Sigmoid colon (tissue), 7 donors: ENCODE data around the gene OR52A5. TPM values are rescaled to one million over a fixed set of nuclear protein-coding genes. Genes with fewer than 3 reads are reported as not detected.

Experiments
- DNase-seq: peaks from one replicate; pipeline ENCODE4 v3.0.0-alpha.2; 2019
- H3K27ac ChIP-seq, 4 donors: fragments of 200-600 bp; sonication (generic); one replicate each; pipeline ENCODE4 v1.5.1; 2016 to 2019; ENCODE audit warnings: mild to moderate bottlenecking in 1 of 4
- H3K27me3 ChIP-seq, 3 donors: fragments of 200-600 bp; sonication (generic); one replicate each; pipeline ENCODE4 v1.5.1; 2019; ENCODE audit warnings: mild to moderate bottlenecking in 1 of 3
- H3K36me3 ChIP-seq, 4 donors: fragments of 200-600 bp; sonication (generic); one replicate each; pipeline ENCODE4 v1.5.1; 2016 to 2019
- H3K4me1 ChIP-seq, 4 donors: fragments of 200-600 bp; sonication (generic); one replicate each; pipeline ENCODE4 v1.5.1; 2017 to 2019
- H3K4me3 ChIP-seq, 4 donors: fragments of 200-600 bp; sonication (generic); one replicate each; pipeline ENCODE4 v1.5.1; 2017 to 2019; ENCODE audit warnings: mild to moderate bottlenecking in 2 of 4, moderate library complexity in 1 of 4
- H3K9me3 ChIP-seq, 4 donors: fragments of 200-600 bp in 3 of 4; sonication (generic) in 3 of 4; one replicate each; pipeline versions ENCODE4 v1.5.1 to v1.6.1; 2013 to 2019
- EP300 ChIP-seq, 4 donors: sonication (generic); formaldehyde crosslinking; IDR thresholded peaks; one replicate each; pipeline ENCODE4 v1.6.1; 2017; ENCODE audit warnings: antibody characterized with exemption in 4 of 4
- POLR2A ChIP-seq, 2 donors: fragments of 450-650 bp; IDR thresholded peaks; one replicate each; pipeline ENCODE4 v1.6.1; 2016; ENCODE audit warnings: antibody characterized with exemption in 2 of 2, mild to moderate bottlenecking in 2 of 2, moderate library complexity in 2 of 2
- POLR2AphosphoS5 ChIP-seq, 4 donors: sonication (generic); formaldehyde crosslinking; IDR thresholded peaks; one replicate each; pipeline ENCODE4 v1.6.1; 2017; ENCODE audit warnings: antibody characterized with exemption in 4 of 4
- WGBS, 2 donors: extraction: QIAGEN DNeasy Blood & Tissue Kit; methylation state at CpG; one replicate each; pipeline ENCODE4 v1.1.7; 2013; 5-methylcytosine and 5-hydroxymethylcytosine counted together
- intact Hi-C: fragments of 100-400 bp; cut with DNase I; formaldehyde crosslinking; loops from one replicate; pipeline ENCODE4 v1.15.1; 2023
- polyA plus RNA-seq, 3 donors: library from polyadenylated mRNA; stranded (reverse); fragments of 200-250 nt; gene quantifications; one replicate each; pipeline ENCODE4 v1.2.3, GENCODE V29; 2013
- total RNA-seq, 4 donors: library from RNA; depleted of rRNA; stranded (reverse); fragments of >200 nt; gene quantifications; one replicate each; pipeline ENCODE4 v1.1.0, GENCODE V29; 2016
- TF ChIP-seq, protein P1 (sequence below), 4 experiments: fragments of 450-650 bp in 3 of 4; fragments of 200-600 bp in 1 of 4; IDR thresholded peaks; one replicate each; pipeline ENCODE4 v1.5.1; 2016 to 2019; ENCODE audit warnings: antibody characterized with exemption in 4 of 4, mild to moderate bottlenecking in 3 of 4, moderate library complexity in 2 of 4
- donor health status: healthy with polysubstance abuse.
- donor health status: Bipolar disorder and iron deficiency.
- donor health status: healthy.

OR52A5 gene
- total and polyA plus RNA-seq, 7 donors, result not detected

DNA sequence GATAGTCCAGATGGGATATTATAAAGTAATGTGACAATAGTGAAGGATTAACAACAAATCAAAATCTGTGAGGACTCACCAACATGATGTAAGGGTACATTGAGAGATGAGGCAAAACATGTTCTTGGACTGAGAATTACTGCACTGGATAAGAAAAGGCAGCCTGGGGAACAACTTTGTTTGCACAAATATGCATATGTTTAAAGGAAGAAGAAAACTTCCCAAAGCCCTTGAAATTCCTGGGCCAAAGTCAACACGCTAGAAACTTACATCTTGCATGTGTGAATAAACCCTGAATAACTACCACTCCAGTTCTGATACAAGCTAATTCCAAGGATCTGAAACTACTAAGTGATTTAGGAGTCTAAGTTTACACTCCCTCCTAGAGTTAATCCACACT lies 1.1 kb downstream of the OR52A5 start:
- no peaks in the 10 kb centered on the region for H3K9me3 ChIP-seq
- H3K27ac ChIP-seq, result no peak overlapping the region
- H3K36me3 ChIP-seq, result no peaks in the 10 kb centered on the region
- WGBS, 2 donors, result 66 to 67% methylated on average over 1 of the region's 1 CpG
- TF ChIP-seq EP300 (IDR thresholded peaks at IDR 0.05) (no peak), POLR2AphosphoS5 (IDR thresholded peaks at IDR 0.05) (no peak), POLR2A (IDR thresholded peaks at IDR 0.05) (no peak)
- TF ChIP-seq, protein P1, sequence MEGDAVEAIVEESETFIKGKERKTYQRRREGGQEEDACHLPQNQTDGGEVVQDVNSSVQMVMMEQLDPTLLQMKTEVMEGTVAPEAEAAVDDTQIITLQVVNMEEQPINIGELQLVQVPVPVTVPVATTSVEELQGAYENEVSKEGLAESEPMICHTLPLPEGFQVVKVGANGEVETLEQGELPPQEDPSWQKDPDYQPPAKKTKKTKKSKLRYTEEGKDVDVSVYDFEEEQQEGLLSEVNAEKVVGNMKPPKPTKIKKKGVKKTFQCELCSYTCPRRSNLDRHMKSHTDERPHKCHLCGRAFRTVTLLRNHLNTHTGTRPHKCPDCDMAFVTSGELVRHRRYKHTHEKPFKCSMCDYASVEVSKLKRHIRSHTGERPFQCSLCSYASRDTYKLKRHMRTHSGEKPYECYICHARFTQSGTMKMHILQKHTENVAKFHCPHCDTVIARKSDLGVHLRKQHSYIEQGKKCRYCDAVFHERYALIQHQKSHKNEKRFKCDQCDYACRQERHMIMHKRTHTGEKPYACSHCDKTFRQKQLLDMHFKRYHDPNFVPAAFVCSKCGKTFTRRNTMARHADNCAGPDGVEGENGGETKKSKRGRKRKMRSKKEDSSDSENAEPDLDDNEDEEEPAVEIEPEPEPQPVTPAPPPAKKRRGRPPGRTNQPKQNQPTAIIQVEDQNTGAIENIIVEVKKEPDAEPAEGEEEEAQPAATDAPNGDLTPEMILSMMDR (IDR thresholded peaks at IDR 0.05), result no peak
- intact Hi-C loops, result no loop called here
- DNase-seq, result no peak
- no peak overlapping the region for H3K4me3 ChIP-seq
- H3K4me1 ChIP-seq, result no peaks in the 10 kb centered on the region
- no peaks in the 10 kb centered on the region for H3K27me3 ChIP-seq

DNA sequence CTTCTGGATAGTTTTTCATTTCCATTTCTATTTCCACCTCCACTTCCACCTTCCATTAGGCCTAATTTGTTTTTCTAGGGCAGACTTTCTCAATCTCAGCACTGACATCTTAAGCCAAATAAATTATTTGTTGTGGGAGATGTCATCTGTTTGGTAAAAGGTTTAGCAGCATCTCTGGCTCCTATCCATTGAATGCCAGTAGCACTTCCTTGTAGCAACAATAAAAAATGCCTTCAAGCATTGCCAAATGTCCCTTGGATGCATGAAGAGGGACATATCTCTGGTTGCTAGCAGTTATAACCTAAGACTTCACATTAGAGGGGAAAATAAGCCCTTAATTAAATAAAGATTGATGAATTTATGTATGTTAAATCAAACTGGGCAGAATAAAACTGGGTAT lies 1.9 kb downstream of the OR52A5 start:
- TF ChIP-seq POLR2A (IDR thresholded peaks at IDR 0.05) (no peak), EP300 (IDR thresholded peaks at IDR 0.05) (no peak), POLR2AphosphoS5 (IDR thresholded peaks at IDR 0.05) (no peak)
- TF ChIP-seq, protein P1 (IDR thresholded peaks at IDR 0.05), result no peak
- H3K4me1 ChIP-seq, result no peaks in the 10 kb centered on the region
- no peaks in the 10 kb centered on the region for H3K36me3 ChIP-seq
- H3K27ac ChIP-seq, result no peak overlapping the region
- DNase-seq, result no peak
- no peak overlapping the region for H3K4me3 ChIP-seq
- no peaks in the 10 kb centered on the region for H3K27me3 ChIP-seq
- H3K9me3 ChIP-seq, result no peaks in the 10 kb centered on the region
- intact Hi-C loops, result no loop called here

DNA sequence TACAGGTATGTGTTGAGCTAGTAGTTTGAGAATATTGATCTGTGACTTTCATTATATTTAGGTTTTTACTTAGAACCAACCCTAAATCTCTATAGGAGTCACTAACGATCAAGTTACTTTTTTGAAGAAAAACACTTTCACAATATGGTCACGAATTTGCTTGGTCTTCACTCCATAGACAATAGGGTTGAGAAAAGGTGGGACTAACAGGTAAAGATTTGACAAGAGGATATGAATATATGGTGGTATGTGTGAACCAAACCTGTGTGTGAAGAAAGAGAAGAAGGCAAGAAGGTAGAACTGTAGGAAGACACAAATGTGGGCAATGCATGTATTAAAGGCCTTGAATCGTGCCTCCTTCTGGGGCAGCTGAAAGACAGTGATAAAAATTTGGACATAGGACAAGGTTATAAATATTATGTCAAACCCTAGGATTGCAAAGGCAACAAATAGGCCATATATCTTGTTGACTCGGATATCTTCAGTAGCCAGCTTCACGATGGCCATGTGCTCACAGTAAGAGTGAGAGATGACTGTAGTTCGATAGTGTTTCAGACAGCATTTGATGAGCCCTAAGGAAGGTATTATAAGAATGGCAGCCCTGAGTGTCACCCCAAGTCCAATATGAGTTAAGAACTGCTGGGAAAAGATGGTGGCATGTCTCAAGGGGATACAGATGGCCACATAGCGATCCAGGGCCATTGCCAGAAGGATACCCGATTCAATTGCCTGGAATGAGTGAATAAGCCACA lies 6.4 kb downstream of the OR52A5 start:
- 81 to 87% methylated on average over 8 of the region's 8 CpGs for WGBS, 2 donors
- H3K4me1 ChIP-seq, result no peaks in the 10 kb centered on the region
- H3K9me3 ChIP-seq, result no peaks in the 10 kb centered on the region
- TF ChIP-seq POLR2AphosphoS5 (IDR thresholded peaks at IDR 0.05), result no peak
- TF ChIP-seq, protein P1 (IDR thresholded peaks at IDR 0.05), result no peak
- no peak for TF ChIP-seq POLR2A (IDR thresholded peaks at IDR 0.05)
- TF ChIP-seq EP300 (IDR thresholded peaks at IDR 0.05), result no peak
- intact Hi-C loops, result no loop called here
- H3K27ac ChIP-seq, result no peak overlapping the region
- no peak overlapping the region for H3K4me3 ChIP-seq
- DNase-seq, result no peak
- H3K27me3 ChIP-seq, result no peaks in the 10 kb centered on the region
- H3K36me3 ChIP-seq, result no peaks in the 10 kb centered on the region

DNA sequence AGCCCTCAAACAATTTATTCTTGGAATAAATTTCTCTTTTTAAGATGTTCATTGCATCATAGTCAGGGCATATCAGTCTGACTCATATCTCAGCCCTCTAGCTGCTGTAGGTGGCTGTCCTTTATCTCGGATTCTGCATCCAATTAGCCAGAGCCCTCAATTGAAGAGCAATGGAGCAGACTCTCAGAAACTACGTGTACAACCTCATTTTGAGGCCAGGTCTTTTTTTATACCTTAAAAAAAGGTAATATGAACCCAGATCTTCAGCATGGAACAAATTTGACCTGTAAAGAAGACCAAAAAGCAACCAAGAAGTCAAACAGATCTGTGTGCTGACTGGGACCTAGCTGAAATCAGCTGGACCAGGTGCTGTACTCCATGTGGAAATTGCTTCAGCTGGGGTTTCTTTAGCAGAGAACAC lies 8.7 kb downstream of the OR52A5 start:
- TF ChIP-seq, protein P1 (IDR thresholded peaks at IDR 0.05), result no peak
- no peak for TF ChIP-seq POLR2AphosphoS5 (IDR thresholded peaks at IDR 0.05)
- TF ChIP-seq POLR2A (IDR thresholded peaks at IDR 0.05), result no peak
- H3K4me1 ChIP-seq, result no peaks in the 10 kb centered on the region
- no peak for DNase-seq
- H3K9me3 ChIP-seq, result no peaks in the 10 kb centered on the region
- H3K36me3 ChIP-seq, result no peaks in the 10 kb centered on the region
- no peak overlapping the region for H3K27ac ChIP-seq
- intact Hi-C loops, result no loop called here
- no peaks in the 10 kb centered on the region for H3K27me3 ChIP-seq
- 55 to 74% methylated on average over 2 of the region's 2 CpGs for WGBS, 2 donors
- no peak overlapping the region for H3K4me3 ChIP-seq
